OCI-LY1 (cell line): Measurements from ENCODE around the gene CD244.

ENCODE experiments used
- H2AFZ ChIP-seq: fragments of 200-600 bp; sonication (generic), shearing (Covaris generic); 2 replicates; pipeline ENCODE4 v1.6.0; 2014; ENCODE audit warnings: antibody characterized with exemption, mild to moderate bottlenecking, low read length
- H3F3A ChIP-seq: fragments of 200-600 bp; sonication (generic), shearing (Covaris generic); 2 replicates; pipeline ENCODE4 v1.6.0; 2014; ENCODE audit warnings: mild to moderate bottlenecking, antibody characterized with exemption, low read length, moderate library complexity; ENCODE audit not compliant: insufficient read depth
- H3K27ac ChIP-seq: fragments of 200-600 bp; sonication (generic); 2 replicates; pipeline ENCODE4 v1.5.1; 2014; ENCODE audit warnings: low read length, mixed run types, mild to moderate bottlenecking, low read depth; ENCODE audit not compliant: poor library complexity, severe bottlenecking
- H3K27me3 ChIP-seq: fragments of 200-600 bp; sonication (generic); 2 replicates; pipeline ENCODE4 v1.6.0; 2014; ENCODE audit warnings: antibody characterized with exemption, mild to moderate bottlenecking, low read length, moderate library complexity; ENCODE audit not compliant: insufficient read depth
- H3K36me3 ChIP-seq: fragments of 200-600 bp; sonication (generic); 2 replicates; pipeline ENCODE4 v1.6.1; 2014; ENCODE audit warnings: mild to moderate bottlenecking, antibody characterized with exemption, low read length, moderate library complexity, mixed read lengths; ENCODE audit not compliant: insufficient read depth
- H3K4me1 ChIP-seq: fragments of 200-600 bp; sonication (generic); 2 replicates; pipeline ENCODE4 v1.5.1; 2014; ENCODE audit warnings: mild to moderate bottlenecking, low read length, moderate library complexity; ENCODE audit not compliant: insufficient read depth, severe bottlenecking
- H3K4me2 ChIP-seq: fragments of 200-600 bp; sonication (generic), shearing (Covaris generic); 2 replicates; pipeline ENCODE4 v1.6.1; 2014; ENCODE audit warnings: low read length
- H3K4me3 ChIP-seq: fragments of 200-600 bp; sonication (generic); 2 replicates; pipeline ENCODE4 v1.5.1; 2014; ENCODE audit warnings: low read length, low read depth, mild to moderate bottlenecking, mixed read lengths; ENCODE audit not compliant: poor library complexity, severe bottlenecking
- H3K79me2 ChIP-seq: fragments of 200-600 bp; shearing (Covaris generic); 2 replicates; pipeline ENCODE4 v1.6.1; 2016; ENCODE audit warnings: mixed run types, low read length, mixed read lengths; ENCODE audit not compliant: insufficient read depth
- H3K9ac ChIP-seq: fragments of 200-600 bp; sonication (generic), shearing (Covaris generic); 2 replicates; pipeline ENCODE4 v1.6.1; 2014; ENCODE audit warnings: mild to moderate bottlenecking, low read length, mixed read lengths
- H3K9me2 ChIP-seq: fragments of 200-600 bp; sonication (generic), shearing (Covaris generic); 2 replicates; pipeline ENCODE4 v1.6.1; 2014; ENCODE audit warnings: low read depth, mild to moderate bottlenecking, low read length, mixed read lengths
- H3K9me3 ChIP-seq: fragments of 200-600 bp; shearing (Covaris generic); 2 replicates; pipeline ENCODE4 v1.6.1; 2014; ENCODE audit warnings: low read length, mixed read lengths
- H4K20me1 ChIP-seq: fragments of 200-600 bp; sonication (generic), shearing (Covaris generic); 2 replicates; pipeline ENCODE4 v1.6.0; 2016; ENCODE audit warnings: mild to moderate bottlenecking, low read length; ENCODE audit not compliant: insufficient read depth
- EZH2 ChIP-seq: fragments of 200-600 bp; sonication (generic), shearing (Covaris generic); IDR thresholded peaks from 2 replicates; pipeline ENCODE4 v1.8.0; 2017; ENCODE audit warnings: borderline replicate concordance, mixed run types, mild to moderate bottlenecking, antibody characterized with exemption, low read length, moderate library complexity, mixed read lengths
- TF ChIP-seq, protein P1 (sequence below): fragments of 200-600 bp; sonication (generic), shearing (Covaris generic); IDR thresholded peaks from 2 replicates; pipeline ENCODE4 v1.5.1; 2017; ENCODE audit warnings: mild to moderate bottlenecking, antibody characterized with exemption, low read length, moderate library complexity, mixed read lengths

The CD244 gene

DNA sequence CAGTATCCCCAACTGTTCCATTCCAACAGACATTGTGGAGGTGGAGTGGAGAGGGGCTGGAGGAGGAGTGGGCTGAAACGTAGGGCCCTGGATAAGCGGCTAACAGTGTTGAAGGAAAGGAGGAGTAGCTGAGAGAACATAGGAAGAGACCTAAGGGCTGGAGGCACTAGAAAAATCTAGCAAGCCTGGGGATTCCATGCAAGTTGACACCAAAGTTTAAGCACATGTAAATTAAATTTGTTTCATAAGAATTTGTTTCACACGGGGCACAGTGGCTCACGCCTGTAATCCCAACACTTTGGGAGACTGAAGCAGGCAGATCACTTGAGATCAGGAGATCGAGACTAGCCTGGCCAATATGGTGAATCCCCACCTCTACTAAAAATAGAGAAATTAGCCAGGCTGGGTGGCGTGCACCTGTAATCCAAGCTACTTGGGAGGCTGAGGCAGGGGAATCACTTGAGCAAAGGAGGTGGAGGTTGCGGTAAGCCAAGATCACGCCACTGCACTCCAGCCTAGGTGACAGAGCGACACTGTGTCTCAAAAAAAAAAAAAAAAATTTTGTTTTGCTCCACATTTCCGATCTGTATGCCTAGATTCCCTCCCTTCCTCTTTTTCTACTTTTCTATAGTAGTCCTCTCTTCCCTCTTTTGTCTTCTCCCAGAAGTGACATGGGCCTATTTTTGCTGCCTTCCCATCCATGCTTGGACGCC is 530 bp upstream of the CD244 start:
- Histone ChIP-seq H2AFZ (no peak overlapping the region), H3K79me2 (no peaks in the 10 kb centered on the region), H3K36me3 (no peaks in the 10 kb centered on the region), H3K9ac (no peak overlapping the region), H4K20me1 (no peaks in the 10 kb centered on the region), H3K9me2 (no peaks in the 10 kb centered on the region), H3F3A (no peaks in the 10 kb centered on the region), H3K9me3 (no peaks in the 10 kb centered on the region), H3K4me1 (no peaks in the 10 kb centered on the region), H3K27ac (no peak overlapping the region), H3K4me2 (no peak overlapping the region), H3K4me3 (no peak overlapping the region), H3K27me3 (peaks cover 5% of the 10 kb centered on the region; the same call in 1 of the 2 replicates)
- TF ChIP-seq, protein P1, sequence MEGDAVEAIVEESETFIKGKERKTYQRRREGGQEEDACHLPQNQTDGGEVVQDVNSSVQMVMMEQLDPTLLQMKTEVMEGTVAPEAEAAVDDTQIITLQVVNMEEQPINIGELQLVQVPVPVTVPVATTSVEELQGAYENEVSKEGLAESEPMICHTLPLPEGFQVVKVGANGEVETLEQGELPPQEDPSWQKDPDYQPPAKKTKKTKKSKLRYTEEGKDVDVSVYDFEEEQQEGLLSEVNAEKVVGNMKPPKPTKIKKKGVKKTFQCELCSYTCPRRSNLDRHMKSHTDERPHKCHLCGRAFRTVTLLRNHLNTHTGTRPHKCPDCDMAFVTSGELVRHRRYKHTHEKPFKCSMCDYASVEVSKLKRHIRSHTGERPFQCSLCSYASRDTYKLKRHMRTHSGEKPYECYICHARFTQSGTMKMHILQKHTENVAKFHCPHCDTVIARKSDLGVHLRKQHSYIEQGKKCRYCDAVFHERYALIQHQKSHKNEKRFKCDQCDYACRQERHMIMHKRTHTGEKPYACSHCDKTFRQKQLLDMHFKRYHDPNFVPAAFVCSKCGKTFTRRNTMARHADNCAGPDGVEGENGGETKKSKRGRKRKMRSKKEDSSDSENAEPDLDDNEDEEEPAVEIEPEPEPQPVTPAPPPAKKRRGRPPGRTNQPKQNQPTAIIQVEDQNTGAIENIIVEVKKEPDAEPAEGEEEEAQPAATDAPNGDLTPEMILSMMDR = no peak
- no peak for TF ChIP-seq EZH2

DNA sequence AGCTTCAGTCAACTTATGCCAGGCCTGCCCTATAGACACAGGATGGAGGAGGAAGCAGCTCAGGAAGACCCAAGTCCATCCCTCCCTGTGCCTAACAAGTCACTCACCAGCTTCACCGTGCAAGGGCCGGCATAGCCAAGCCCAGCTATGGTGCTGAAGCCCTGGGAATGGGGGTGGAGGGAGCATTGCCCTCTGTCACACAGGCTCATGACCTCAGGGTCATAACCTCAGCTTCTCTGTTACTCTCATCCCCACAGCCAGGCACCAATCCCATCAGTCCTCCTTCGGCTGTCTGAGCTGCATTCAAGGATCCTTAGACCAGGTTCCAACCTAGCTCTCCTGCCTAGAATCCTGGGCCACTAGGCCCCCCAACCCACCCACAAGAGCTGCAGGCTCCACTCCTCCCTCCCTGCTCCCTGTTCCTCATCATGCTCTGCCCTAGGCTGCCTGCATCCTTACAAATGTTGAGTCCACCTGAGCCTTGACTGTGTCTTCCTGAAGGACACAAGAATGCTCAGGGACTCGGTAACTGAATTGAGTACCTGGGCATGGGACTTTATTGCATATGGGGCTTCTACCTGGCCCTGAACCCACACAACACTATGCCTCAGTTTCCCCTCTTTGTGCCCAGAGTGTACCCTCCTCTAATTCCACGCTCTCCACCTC is 1.7 kb downstream of the CD244 start:
- H3K36me3 ChIP-seq = no peaks in the 10 kb centered on the region
- H3K4me1 ChIP-seq = no peaks in the 10 kb centered on the region
- no peak overlapping the region for H3K27ac ChIP-seq
- H2AFZ ChIP-seq = no peak overlapping the region
- H3K9me2 ChIP-seq = no peaks in the 10 kb centered on the region
- peaks cover 5% of the 10 kb centered on the region; the same call in 1 of the 2 replicates for H3K27me3 ChIP-seq
- H3K4me3 ChIP-seq = no peak overlapping the region
- TF ChIP-seq, protein P1 = no peak
- TF ChIP-seq EZH2 = no peak
- no peaks in the 10 kb centered on the region for H3K9me3 ChIP-seq
- H3K4me2 ChIP-seq = no peak overlapping the region
- H3K9ac ChIP-seq = no peak overlapping the region
- H3F3A ChIP-seq = no peaks in the 10 kb centered on the region
- no peaks in the 10 kb centered on the region for H3K79me2 ChIP-seq
- no peaks in the 10 kb centered on the region for H4K20me1 ChIP-seq

DNA sequence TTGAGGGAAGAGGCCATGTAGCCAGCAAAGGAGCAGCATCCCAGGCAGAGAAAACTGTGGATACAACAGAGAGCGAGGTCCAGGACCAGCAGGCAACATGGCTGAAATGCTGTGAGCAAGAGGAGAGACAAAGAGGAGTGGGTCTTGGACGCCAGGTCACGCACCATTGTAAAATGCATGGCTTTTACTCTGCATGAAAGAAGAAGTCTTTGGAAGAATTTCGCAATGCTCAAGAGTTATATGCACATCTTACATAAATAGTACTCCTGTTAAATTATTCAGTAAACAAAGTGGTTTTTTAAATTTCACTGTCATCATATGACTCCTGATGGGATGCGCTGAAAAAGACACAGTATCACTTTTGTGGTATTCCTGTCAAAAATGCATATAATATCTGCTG is 3.5 kb downstream of the CD244 start:
- H3K27ac ChIP-seq = no peak overlapping the region
- no peaks in the 10 kb centered on the region for H3F3A ChIP-seq
- H3K9me2 ChIP-seq = no peaks in the 10 kb centered on the region
- H4K20me1 ChIP-seq = no peaks in the 10 kb centered on the region
- TF ChIP-seq, protein P1 = no peak
- no peak for TF ChIP-seq EZH2
- no peaks in the 10 kb centered on the region for H3K79me2 ChIP-seq
- H3K9me3 ChIP-seq = no peaks in the 10 kb centered on the region
- no peak overlapping the region for H2AFZ ChIP-seq
- no peaks in the 10 kb centered on the region for H3K4me1 ChIP-seq
- peaks cover 5% of the 10 kb centered on the region; the same call in 1 of the 2 replicates for H3K27me3 ChIP-seq
- no peaks in the 10 kb centered on the region for H3K36me3 ChIP-seq
- H3K4me2 ChIP-seq = no peak overlapping the region
- no peak overlapping the region for H3K9ac ChIP-seq
- no peak overlapping the region for H3K4me3 ChIP-seq
